DMS153 (cell line): Measurements from ENCODE around the gene LIN9.

Experiments
- DNase-seq: peaks from one replicate; lab custom pipeline; 2025; lab: John Stamatoyannopoulos, UW

Gene LIN9

GRCh38 chr1:226318471-226318870 lies 9.5 kb upstream of the LIN9 start:
- no peak for DNase-seq

GRCh38 chr1:226314055-226314454 lies 5.1 kb upstream of the LIN9 start:
- no peak for DNase-seq

DNA sequence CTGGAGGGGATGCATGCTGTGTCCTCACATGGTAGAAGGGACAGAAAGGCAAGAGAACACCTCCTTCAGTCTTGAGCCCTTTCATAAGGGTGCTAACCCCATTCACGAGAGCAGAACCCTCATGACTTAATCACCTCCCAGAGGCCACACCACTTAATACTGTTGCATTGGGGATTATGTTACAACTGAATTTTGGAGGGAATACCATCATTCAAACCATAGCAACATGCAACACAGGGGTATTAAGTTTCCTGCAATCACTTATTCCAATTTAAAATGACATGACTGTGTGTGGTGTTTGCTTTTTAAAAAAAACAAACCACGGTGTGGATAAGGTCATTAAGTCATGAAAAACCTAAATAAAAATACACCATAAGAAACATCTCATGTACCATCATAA lies 3.1 kb upstream of the LIN9 start:
- no peak for DNase-seq

- no peak for DNase-seq
These were observed 2.4 kb upstream of the LIN9 start for GRCh38 chr1:226311376-226311775.

DNA sequence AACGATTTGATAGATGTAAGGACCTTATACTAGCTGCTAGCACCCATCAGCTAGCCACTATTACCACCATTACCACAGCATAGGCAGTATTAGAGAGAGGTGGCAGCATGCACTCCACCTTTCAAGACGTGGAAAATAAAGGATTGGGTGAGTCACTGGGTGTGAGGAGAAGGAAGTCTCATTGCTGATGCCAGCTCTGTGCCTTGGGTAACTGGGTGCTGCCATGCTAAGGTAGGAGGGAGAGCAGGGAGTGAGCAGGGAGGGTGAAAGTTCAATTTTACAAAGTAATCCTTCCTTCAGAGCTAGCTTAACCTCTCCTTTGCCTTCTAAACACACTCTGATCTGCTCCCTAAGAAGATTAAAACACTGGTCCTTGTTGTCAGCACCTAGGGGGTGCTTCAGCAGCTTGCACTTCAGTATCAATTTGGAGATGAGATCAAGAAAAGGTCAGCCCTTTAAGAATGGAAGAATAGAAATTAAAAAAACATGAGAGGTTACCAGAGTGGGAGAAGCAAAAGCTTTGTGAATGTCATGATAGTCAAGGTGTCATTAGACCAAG lies 1.8 kb upstream of the LIN9 start:
- DNase-seq = no peak

DNA sequence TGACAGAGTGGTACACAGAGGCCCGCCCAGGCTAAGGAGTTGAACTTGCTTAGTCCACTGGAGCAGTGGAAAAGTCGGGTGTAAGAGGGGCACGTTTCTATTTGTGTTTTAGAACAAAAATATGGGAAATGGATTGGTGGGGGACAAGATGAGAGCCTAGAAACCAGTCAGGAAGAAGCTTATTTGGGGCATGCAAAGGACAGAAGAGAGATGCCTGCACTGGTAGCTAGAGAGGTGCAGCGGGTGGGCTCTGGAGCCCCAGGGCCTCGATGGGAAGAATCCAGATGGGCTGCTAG lies 1.2 kb upstream of the LIN9 start:
- no peak for DNase-seq

DNA sequence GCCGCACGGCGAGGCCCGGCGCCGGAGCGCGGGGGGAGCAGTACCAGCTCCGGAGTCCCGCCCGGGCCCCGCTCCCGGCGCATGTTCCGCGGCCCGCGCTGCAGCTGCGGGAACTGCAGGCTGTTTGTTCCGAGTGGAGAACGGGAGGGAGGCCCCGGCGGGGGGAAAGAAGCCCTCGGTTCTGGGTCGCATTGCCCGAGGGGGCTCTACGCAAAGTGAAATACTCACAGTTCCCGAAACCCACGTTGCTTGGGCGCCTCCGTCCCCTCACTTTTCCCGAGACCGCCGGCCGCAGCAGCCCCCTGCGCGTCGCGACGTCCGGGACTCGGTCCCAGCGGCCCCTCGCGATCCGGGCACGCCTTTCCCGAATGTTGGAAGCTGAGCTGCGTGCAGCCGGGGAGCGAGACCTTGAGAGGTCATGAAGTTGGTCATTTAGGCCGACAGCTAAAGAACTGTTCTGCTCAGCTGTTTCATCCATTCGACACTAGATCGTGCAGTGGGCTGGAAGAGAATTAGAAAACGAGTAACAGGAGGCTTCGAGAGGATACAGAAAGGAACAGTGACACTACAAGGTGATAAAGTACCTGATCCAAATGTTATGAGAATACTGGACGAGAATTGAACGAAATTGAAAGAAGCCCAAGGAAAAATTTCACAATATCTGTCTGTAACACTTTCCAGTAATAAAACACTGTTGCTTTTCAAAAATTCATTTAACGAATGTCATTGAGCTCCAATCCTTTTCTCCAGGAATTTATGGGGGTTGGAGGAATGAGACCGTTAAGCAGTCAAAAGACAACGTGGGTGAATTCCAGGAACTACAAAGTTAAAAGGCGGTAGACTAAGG lies 657 bp upstream of the LIN9 start:
- no peak for DNase-seq

- DNase-seq = no peak
These were observed 720 bp downstream of the LIN9 start for GRCh38 chr1:226308166-226308722.

- DNase-seq = no peak
These were observed 2.5 kb downstream of the LIN9 start for GRCh38 chr1:226306425-226306824.

- DNase-seq = no peak
These were observed 3.8 kb downstream of the LIN9 start for GRCh38 chr1:226305184-226305583.

GRCh38 chr1:226304291-226304955 lies 4.5 kb downstream of the LIN9 start:
- no peak for DNase-seq

DNA sequence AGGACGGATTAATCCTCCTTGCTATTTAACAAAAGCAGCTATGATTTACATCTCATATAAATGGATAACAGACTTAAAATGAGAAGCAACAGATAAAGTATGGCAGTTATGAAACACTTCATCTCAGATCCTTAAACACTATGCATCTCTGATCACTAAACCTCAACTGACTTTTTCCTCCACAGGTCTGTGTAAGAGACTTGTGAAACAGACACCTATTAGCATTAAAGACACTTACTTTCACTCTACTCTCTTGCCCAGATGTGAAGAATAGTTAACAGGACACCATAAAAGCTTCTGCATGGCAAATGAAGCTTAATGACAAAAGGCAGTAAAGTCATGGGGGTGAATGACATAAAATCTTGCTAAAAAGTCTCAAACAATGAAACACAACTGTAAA lies 6.2 kb downstream of the LIN9 start:
- no peak for DNase-seq

DNA sequence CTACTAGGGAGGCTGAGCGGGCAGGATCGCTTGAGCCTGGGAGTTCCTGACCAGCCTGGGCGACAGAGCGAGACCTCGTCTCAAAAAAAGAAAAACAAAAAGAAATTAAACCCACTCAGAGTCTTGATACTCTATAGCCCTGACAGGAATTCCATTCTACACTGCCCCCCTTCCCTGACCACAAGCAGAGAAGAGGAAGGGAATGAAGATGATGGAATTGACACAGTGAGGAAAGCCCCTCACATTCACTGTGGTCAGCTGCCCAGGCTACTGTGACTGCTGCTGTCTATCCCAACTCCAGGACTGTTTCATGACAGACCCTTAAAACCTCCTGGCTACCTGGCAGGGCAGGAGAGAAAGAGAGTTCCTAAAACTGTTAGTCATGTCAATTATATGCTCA lies 12.1 kb downstream of the LIN9 start:
- DNase-seq = no peak

DNA sequence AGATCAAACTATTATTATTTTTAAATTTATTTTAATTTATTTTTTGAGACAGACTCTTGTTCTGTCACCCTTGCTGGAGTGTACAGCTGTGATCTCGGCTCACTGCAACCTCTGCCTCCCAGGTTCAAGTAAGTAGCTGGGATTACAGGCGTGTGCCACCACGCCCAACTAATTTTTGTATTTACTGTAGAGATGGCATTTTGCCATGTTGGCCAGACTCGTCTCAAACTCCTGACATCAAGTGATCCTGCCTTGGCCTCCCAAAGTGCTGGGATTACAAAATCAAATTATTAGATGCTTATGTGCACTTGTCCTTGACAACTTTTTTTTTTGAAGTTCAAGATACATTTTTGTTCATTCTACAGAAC lies 15.4 kb downstream of the LIN9 start:
- DNase-seq = no peak

DNA sequence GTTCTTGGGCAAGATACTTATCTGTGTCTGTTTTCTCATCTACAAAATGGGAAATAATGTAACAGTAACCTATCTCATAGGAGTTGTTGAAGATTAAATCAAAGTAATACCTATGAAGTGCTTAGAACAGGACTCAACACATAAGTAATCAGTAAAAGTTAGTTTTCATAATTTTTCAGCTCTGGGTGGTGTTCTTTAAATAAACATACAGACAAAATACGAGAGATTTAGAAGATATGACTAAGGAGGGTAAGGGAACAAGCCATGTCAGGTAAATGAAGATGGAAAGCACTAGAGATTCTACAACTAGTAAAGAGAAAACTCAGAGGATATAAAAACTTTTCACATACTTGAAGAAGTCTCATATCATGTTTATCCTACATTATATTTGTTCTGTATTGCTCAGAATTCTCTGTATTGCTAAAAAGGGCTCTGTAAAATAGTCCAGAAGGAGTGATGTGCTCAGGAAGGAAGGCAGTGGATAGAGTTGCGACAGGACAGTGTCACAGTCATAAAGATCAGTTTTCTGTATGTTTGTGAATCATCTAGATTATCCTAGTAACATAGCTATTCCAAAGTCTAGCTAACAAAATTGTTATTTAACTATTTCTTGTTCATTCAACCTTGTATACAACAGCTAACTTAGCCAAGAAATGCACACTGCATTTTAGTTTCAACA lies 16.0 kb downstream of the LIN9 start:
- no peak for DNase-seq

GRCh38 chr1:226287587-226287986 lies 21.4 kb downstream of the LIN9 start:
- DNase-seq = no peak

- no peak for DNase-seq
These were observed 27.9 kb downstream of the LIN9 start for GRCh38 chr1:226281058-226281457.

GRCh38 chr1:226279498-226279897 lies 29.5 kb downstream of the LIN9 start:
- no peak for DNase-seq

- DNase-seq = no peak
These were observed 31.1 kb downstream of the LIN9 start for GRCh38 chr1:226277897-226278296.

- no peak for DNase-seq
These were observed 32.0 kb downstream of the LIN9 start for GRCh38 chr1:226276987-226277386.

GRCh38 chr1:226276077-226276682 lies 32.8 kb downstream of the LIN9 start:
- DNase-seq = no peak

GRCh38 chr1:226274138-226274537 lies 34.8 kb downstream of the LIN9 start:
- DNase-seq = no peak
